GM19025 (cell line): ENCODE data around the gene MYEOV.
A peak's percentile ranks its signal among the peaks of the same experiment; 100 is the strongest.

Experiments
- ATAC-seq: cut with Tn5 transposase; IDR thresholded peaks from one replicate; pipeline ENCODE4 v1.9.1; 2021; ENCODE audit warnings: mild to moderate bottlenecking, low read depth, moderate library complexity; ENCODE audit not compliant: unreplicated experiment

The MYEOV gene

DNA sequence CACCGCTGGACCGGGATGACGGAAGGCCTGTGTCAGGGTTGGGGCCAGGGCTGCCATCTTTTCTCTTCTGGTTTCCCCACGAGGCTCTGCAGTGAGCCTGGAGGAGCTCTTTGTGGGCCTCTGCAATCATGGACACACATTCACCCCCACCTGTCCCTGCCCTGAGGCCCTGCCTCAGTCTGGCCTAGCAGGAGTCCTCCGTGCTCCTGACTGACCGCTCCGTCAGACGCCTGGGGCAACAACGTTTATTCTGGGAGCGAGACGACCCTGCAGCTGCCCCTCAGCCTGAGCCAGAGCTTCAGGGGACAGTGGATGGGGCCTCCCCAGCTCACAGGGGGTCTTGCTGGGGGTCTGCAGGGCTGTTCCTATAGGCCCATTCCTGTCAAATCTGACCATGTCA is 8.2 kb upstream of the MYEOV start:
- no peak for ATAC-seq

DNA sequence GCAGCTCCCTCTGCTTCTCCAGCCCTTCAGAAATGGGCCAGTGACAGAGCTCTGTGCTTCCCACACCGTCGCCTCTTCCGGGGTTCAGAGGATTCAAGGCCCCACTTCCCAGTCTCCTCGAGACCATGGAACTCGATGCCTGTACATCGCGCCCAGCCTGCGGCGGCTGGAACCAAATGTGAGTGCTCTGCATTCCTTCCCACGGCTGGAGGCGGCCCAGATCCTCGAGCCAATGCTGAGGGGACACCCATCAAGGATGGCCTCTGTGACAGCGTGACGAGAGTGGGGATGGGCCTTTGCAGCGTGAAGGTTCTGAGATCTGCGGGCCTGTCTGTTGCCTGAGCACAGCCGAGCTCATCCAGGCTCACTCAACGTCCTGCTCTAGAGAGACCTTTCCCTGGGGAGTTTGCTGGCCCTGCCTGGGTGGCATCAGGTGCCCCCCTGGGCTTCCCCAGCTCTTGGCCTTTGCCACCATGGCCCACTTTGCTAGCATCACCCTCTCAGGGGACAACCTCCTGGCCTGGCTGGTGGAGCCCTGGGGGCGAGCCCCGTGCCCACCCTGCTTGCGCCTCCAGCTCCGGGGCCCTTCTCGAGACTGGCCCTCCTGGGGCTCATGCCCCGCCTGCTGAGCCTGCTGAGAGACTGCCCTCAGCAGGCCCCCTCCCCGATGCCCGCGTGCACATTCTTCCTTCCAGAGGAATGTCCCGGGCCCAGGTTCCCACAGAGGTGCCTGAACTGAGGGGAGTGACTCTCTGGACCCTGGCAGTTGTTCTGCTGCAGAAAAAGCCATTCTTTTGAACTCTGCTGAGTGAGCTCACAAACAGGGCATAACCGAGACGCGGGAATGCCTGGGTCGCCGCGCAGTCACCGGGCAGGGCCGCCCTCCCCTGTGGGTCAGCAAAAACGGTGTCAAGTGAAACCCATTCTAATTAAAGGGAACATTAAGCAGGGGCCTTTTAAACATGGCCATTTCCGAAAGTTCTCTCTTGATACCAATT is 7.3 kb upstream of the MYEOV start:
- ATAC-seq, result no peak

DNA sequence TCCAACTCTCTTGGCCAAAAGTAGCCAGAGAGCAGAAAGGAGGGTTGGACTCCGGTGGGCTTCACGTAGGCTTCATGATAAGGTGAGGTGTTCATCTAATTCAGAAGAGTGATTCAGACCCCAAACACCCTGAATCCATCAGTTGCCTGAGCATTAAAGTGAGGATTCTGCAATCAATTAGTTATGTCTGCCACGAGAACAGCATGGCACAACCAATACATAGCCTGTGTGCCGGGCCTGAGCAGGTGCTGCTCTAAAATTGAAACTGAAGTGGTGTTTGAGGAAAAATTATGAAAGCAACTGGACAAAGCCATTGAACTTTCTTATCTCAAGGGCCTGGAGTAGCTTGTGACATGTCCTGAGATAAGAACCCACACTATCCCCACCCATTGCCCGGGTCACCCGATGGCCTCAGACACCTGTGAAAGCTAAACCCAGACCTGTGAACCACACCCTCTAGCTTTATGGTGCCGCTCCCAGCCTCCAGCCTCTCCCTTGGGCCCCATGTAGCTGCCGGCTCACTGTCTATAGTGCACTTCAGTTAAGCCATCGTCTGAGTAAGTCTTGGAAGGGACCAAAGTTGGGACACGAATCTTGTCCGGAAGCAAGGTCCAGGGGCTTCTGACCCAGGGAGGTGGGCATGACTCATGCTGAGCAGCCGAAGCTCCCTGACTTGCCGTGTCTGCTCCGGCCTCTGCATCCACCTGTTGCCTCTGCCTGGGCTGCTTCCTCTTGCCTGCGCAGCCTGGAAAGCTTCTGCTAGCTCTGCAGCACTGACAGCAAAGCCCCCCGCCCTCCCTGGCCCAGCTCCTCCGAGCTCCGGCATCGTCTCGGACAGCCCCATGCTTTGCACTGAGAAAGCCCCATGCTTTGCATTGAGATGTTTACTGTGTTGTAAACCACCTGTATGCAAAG is 5.7 kb upstream of the MYEOV start:
- ATAC-seq, result no peak

DNA sequence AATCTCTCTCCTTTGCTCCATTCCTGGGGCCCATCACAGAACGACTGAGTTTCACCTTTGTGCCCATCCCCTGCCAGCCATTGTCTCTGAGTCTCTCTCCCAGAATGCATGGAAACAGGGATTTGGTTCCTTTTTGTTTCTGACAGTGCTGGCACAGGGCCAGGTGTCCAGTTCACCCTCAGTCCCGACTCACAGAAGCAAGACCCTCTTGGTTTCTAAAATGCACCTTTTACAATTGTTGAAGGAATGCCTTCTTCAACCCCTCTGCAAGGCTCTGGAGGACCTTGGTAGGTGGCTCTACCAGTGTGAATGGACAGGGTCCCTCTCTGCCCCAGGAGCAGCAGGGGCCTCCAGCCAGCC is 5.1 kb upstream of the MYEOV start:
- ATAC-seq, result no peak

DNA sequence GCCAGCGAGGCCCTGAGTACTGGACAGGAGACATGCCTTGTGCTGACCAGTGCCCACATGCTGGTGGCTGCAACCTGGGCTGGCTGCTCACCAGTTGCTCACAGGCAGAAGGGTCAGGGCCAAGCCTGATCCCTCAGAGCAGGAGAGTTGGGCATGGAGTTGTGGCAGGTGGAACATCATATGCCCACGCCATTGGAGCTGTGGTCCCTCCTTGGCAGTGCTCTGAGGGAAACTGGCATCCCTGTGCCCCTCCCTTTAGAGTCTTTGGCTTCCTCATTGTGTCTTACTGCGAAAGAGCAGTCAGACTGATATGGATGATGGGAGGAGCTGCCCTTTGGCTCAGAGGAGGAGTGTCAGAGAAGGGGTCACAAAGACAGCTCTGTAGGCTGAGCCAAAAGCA is 3.1 kb upstream of the MYEOV start:
- ATAC-seq, result no peak

DNA sequence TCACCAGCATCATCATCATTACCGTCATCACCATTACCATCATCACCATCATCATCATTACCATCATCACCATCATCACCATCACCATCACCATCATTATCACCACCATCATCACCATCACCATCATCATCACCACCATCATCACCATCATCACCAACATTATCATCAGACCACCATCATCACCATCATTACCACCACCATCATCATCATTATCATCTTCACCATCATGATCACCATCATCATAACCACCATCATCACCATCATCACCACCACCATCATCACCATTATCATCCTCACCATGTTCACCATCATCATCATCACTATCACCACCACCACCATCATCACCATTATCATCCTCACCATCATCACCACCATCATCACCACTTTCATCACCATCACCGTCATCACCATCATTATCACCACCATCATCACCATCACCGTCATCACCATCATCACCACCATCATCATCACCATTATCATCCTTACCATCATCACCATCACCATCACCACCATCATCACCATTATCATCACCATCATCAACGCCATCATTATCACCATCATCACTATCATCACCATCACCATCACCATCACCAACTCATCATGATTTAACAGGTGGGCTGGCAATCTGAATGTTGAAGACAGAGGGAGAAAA is 2.4 kb upstream of the MYEOV start:
- no peak for ATAC-seq

DNA sequence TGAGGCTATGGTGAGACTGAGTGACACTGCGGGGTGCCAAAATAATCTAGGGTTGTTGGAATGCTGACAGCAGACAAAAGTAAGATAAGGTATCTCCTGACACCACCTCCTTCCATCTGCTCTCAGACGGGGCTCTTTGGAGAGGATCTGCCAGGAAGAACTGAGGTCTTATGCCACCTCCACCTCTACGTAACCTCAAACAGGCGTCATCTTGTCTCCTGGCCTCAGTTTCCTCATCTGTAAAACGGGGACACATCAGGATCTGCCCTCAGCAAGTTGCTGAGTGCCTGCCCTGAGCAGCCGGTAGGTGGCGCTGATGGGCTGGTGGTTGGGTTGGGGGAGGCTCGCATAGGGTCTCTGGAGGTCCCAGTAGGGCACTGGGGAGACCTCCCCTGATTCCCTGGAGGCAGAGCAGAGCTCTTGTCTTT is 1.7 kb upstream of the MYEOV start:
- no peak for ATAC-seq

DNA sequence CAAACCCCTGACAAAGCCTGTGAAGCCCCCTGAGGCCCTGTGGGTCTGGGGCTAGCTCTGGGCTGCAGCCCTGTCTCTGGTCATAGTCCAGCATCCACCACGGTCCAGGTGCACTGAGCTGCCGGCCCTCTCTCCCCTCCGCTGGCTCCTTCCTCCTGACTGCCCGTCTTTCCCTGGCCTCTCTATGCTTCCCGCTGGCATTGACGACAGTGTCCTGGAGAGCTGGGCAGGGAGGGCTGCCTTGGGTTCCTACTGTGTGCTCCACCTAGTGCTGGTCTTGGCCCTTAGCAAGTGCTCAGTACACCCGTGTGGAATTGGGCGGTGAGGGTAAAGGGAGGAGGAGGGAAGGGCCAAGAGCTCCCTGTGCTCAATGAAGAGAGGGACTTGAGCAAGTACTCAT is 868 bp upstream of the MYEOV start:
- no peak for ATAC-seq

DNA sequence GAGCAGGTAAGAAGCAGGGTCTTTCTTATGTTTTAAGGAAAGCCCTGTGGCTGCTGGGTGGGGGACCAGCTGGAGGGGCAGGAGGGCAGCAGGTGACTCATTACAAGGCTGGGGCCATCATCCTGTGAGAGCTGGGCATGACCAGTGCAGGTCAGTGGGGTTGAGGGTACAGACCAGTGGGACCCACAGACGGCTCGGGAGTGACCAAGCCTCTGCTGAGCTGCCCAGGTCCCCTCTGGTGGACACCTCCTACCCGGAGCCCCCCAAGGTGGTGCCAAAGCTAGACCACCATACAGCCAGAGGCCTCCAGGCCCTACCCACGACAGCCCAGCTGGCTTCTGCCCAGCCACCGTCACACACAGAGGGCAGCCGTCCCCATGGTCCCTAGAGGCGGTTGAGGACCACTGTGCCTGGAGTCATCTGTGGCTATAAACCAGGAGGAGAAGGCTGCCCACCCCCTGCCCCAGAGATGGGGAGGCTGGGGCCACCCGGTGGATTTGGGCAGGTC is 670 bp downstream of the MYEOV start:
- no peak for ATAC-seq

DNA sequence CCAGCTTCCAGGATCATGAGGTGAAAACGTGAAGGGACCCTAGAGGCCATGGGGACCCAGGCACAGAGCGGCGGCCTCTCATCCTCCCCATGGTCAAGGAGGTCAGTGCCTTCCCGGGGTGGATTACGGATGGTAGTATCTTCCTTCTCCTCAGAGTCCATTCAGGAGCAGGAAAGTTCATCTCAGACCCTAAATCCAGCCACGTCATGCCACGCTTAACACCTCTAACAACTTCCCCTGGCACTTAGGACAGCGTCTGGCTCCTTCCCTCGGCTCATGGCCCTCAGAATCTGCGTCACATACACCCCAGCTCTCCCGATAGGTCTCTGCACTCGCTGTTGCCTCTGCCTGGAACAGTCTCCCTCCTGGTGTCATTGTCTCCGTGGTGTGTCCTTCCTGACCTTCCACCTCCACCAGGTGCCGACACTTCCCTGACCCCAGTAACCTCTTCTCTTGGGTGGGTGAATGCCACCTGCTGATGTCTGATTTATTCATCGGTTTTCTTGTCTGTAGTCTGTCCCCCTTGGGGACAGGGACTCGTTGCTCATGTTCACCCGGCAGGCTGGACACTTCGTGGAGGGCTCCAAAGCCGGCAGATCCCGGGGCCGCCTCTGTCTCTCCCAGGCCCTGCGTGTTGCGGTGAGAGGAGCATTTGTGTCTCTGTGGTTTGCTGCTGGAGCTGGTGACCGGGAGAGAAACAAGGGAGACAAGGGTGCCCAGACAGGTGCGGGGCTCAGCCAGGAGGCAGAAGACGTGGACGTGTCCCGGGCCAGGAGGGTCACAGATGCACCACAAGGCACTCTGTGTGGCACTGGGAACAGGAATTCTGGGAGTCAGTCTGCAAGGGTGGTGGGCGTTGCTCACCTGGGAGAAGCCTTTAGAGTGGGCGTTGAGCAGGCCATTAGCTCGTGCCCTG is 1.4 kb downstream of the MYEOV start:
- ATAC-seq, result no peak

DNA sequence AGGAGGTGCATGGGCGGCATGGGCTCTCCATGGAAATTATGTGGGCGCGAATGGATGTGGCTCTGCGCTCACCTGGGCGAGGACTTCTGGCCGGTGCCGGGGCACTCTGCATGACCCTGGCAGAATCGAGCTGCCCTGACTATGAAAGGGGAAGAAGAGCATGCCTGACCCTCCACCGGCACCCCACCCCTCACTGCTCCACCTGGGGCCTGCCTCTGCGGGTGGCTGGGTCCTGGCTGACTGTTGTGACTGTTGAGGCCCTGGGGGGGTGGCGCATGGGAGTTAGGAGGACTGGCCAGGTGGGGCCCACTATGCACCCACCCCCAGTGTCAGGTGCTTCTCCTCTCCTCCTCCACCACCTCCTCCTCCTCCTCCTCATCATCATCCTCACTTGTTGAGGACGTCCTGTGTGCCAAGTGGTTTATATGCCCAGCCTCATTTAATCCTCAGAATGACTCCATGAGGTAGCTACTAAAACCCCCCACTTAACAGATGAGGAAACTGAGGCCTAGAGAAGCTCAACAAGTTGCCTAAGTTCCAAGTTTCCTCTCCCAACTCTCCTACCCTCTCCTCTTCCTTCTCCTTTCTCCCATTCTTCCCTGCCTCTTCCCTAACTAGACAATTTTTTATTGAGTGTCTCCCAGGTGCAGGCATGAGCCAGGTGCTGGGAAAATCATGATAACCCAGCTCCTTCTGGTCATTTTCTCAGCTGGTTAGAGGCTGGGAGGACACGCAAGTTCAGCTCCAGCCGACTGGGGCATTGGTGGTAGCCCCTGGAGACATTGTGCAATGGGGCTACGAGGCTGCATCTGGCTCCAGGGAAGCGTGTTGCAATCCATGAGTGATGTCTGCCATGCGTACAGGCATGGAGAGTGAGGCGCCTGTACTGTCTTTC is 2.3 kb downstream of the MYEOV start:
- no peak for ATAC-seq

DNA sequence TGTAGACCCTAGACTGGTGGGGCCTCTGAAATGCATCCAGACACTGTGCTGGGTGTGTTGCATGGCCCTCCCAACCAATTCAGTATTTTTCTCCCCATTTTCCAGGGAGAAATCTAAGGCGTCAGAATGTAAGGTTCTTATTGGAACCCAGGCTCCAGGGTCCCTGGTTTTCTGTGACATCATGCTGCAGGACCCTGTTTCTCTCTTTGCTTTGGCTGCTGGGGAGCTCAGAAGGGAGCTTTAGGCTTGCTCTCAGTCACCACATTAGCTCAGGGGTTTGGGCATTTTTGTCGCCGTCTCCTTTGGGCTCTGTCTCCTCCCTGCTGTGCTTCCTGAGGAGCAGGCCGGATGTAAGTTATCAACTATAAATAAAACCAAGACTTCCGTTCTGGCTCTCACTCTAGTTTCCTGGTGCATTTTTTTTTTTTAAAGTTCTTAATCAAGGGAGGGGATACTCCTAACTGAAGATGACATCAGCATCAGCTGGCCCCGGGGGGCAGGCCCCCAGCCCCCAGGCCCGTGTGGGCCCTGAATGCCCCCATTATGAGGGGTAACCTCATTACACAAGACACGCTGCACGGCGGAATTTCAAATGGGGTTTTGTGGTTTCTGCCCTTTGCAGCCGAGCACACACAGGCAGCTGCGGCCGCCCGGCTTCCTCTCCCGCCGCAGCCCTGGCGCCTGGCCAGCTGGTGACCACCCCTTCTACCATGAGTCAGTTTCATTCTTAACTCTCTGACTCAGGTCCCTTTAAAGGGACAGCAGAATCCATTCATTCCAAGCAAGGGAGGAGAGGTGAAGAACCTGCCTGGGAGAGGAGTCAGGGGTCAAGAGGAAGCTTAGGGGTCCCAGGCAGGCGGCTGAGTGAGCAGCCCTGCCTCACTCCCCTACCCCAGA is 3.2 kb downstream of the MYEOV start:
- ATAC-seq, result peak; percentile 46

DNA sequence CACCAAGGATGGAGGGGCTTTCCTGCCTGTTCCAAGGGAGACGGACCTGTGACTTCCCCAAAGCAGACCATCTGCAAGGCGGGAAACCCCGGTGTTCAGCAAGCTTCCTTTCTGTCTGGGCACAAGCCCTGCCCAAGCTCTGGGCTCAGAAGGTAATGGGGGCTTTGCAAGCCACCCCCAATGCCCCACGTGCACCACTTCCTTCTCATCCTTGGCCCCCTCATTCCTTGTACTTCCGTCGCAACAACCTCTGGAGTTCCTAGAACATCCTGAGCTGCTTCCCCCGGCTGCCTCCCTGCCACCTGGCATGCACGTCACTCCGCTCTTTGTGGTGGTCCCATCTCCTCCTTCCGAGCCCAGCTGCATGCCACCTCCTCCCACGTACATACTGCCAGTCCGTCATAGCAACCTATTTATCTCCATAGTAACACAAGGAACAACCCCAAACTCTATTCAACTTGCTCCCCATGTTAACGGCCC is 3.9 kb downstream of the MYEOV start:
- ATAC-seq, result peak; percentile 16

DNA sequence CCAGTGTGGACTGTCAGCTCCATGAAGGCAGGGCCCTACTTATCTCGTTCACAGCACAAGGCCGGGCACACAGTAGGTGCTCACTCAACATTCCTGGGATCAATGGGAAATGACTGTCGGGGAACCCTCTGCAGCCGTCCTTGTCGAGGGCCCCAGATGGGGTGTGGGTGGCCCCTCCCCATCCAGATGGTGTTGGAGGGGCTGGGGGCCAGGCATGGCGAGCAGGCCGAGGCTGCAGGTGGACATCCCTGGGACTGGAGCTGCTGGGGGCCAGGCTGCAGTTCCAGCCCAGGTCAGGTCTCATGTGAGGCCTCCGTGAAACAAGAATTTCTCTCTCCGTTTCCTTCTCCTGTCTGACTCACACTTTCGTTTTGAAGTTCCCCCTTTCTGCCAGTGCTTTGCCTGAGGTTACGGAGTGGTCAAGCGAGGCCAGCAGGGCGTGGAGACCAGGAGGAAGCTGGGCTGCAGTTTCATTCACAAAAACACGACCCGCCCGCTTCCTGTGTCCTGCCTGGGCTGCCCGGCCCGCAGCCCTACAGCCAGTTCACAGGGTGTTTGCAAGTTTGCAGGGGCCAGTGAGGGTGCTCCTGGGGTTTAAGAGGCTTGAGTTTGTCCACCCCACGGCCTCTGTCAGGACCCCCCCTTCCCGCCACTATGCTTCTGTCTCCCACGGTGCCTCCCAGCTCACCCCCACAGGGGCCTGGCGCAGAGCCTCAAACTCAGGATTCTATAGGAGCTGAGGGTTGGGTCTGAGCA is 4.5 kb downstream of the MYEOV start:
- ATAC-seq, result peak; percentile 45

DNA sequence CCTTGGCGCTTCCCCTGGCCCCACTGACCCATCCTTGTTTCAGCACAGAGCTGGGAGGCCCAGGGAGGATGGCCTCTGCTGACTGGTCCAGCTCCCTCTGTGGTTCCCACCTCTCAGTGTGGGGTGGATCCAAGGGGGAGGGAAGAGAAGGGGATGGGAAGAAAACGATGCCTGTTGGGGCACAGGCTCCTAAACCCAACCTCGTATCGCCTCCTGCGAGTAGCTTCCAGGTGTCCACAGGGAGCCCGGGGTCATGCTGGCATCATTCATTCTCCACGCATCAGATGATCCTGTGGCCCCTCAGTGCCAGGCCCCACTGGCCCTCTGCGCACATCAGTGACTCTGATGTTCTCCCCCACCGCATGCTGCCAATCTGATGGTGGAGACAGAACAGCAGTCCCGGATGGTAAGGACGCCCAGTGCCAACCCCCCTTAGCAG is 5.1 kb downstream of the MYEOV start:
- no peak for ATAC-seq

DNA sequence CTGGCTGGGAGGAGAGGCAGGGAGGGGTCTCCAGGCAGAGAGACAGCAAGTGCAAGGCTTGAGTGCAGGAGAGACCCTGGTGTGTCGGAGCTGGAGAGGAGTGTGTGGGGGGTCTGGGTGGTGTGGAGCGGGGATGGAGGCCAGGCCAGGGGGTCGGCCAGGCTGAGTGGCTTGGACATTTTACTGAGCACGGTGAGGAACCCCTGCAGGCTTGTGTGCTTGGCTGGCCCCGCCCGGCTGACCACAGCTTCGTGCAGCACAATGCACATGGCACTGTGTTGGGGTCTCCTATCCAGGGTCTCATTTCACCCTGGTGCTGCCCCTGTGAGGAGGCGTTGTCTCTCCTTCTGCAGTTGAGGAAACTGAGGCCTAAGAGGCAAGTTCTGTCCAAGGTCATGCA is 5.6 kb downstream of the MYEOV start:
- ATAC-seq, result no peak
